ENCODE data around the gene ACP1. TPM values are rescaled to one million over a fixed set of nuclear protein-coding genes. Genes with fewer than 3 reads are reported as not detected.

Gene ACP1
- polyA plus RNA-seq, 1 of the 3 experiments (the other 2 are of a cell fraction): 88.9 TPM

DNA sequence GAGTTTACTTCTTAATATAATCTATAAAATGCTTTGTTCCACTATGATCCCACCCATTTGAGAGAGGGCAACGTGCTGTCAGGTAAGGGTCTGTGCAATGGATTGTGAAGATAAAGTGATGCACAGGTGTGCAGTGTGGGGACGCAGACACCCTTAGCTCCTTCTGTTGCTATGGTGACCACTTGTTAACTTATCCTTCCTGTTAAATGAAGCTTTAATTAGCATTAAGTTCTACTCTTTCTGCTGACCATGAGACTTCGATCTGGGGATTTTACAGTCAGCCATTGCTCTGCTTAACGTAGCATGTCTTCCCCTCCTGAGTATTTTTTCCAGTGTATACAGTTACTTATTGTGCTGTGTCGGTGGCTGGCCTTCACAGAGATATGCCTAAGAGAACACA is 46.2 kb downstream of the ACP1 start:
- Histone ChIP-seq H3K27ac (ENCODE audit: low read depth in 2 of 2, low read length in 1 of 2) (no peak overlapping the region), H3K9me3 (no peaks in the 10 kb centered on the region), H3K79me2 (ENCODE audit: insufficient read depth) (no peaks in the 10 kb centered on the region), H3K9ac (no peak overlapping the region), H3K4me3 (ENCODE audit: low read depth in 2 of 2, low read length in 1 of 2) (no peak overlapping the region), H3K4me2 (no peak overlapping the region), H2AFZ (ENCODE audit: low read depth) (no peak overlapping the region), H3K27me3 (ENCODE audit: insufficient read depth) (no peaks in the 10 kb centered on the region), H4K20me1 (ENCODE audit: insufficient read depth) (no peaks in the 10 kb centered on the region), H3K36me3 (replicated peaks in 1 of 2; ENCODE audit: control insufficient read depth in 1 of 2, insufficient read depth in 2 of 2, low read length in 1 of 2) (no peaks in the 10 kb centered on the region), H3K4me1 (ENCODE audit: control insufficient read depth in 1 of 2, insufficient read depth in 2 of 2, low read depth in 1 of 2, low read length in 1 of 2) (peaks cover 0 to 7% of the 10 kb centered on the region in 2 experiments; a peak in 1 of 4 replicates), H3K9me2 (no peaks in the 10 kb centered on the region), H3F3A (replicated peaks; ENCODE audit: insufficient read depth) (no peaks in the 10 kb centered on the region)
- no peak for DNase-seq
- 30% methylated on average over 5 of the region's 5 CpGs for WGBS (ENCODE audit: low lambda C conversion rate)
- POLR2A ChIA-PET: no interaction called here
- TF ChIP-seq RAD21 (IDR thresholded peaks at IDR 0.05; ENCODE audit: low read length) (no peak), MEF2A (IDR thresholded peaks at IDR 0.05; ENCODE audit: borderline replicate concordance, low read depth) (no peak), NRF1 (IDR thresholded peaks at IDR 0.05; ENCODE audit: low read depth, low read length) (no peak), JUND (IDR thresholded peaks at IDR 0.05) (no peak), CHD2 (IDR thresholded peaks at IDR 0.05; ENCODE audit: low read length, partially characterized antibody) (no peak), EP300 (IDR thresholded peaks at IDR 0.05; ENCODE audit: borderline replicate concordance in 1 of 2, low read depth in 1 of 2, low read length in 1 of 2) (no peak), MXI1 (IDR thresholded peaks at IDR 0.05; ENCODE audit: low read depth, low read length) (no peak), TEAD4 (IDR thresholded peaks at IDR 0.05; ENCODE audit: borderline replicate concordance, insufficient read depth) (no peak)
- CTCF ChIA-PET: interaction anchor here (1.0 kb wide), 1 partner anchor 49 kb away, joined by 3 read pairs; no protein-coding TSS in a partner anchor

DNA sequence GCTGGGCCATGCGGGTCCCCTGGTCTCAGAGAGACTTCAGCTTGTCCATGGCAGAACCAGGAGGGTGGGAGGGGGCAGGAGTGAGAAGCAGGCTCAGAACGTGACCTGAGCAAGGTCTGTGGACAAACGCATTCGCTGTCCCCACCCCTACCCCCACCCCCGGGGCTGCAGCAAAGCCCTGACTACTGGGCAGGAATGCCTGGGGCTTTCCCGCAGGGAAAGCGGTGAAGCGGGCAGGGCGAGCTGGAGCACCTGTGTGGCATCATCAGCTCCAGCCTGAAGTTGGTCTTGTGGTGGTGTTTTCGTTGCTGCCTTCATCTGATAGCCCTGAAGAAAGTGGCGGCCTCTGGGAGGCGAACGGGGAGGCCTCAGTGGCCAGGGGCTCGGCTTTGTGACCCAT is 49.2 kb downstream of the ACP1 start:
- no peaks in the 10 kb centered on the region for H3K9me3 ChIP-seq
- DNase-seq: no peak
- no peak overlapping the region for H3K9ac ChIP-seq
- POLR2A ChIA-PET: no interaction called here
- no peaks in the 10 kb centered on the region for H3K79me2 ChIP-seq (ENCODE audit: insufficient read depth)
- peaks cover 0 to 6% of the 10 kb centered on the region in 2 experiments; a peak in 1 of 4 replicates for H3K4me1 ChIP-seq (ENCODE audit: control insufficient read depth in 1 of 2, insufficient read depth in 2 of 2, low read depth in 1 of 2, low read length in 1 of 2)
- no peaks in the 10 kb centered on the region for H3K9me2 ChIP-seq
- H3F3A ChIP-seq (replicated peaks; ENCODE audit: insufficient read depth): no peaks in the 10 kb centered on the region
- CTCF ChIA-PET: interaction anchor here (1.3 to 2.5 kb wide), 2 partner anchors 18 to 24 kb away, joined by 3 to 8 read pairs; no protein-coding TSS in a partner anchor
- TF ChIP-seq, protein P1, sequence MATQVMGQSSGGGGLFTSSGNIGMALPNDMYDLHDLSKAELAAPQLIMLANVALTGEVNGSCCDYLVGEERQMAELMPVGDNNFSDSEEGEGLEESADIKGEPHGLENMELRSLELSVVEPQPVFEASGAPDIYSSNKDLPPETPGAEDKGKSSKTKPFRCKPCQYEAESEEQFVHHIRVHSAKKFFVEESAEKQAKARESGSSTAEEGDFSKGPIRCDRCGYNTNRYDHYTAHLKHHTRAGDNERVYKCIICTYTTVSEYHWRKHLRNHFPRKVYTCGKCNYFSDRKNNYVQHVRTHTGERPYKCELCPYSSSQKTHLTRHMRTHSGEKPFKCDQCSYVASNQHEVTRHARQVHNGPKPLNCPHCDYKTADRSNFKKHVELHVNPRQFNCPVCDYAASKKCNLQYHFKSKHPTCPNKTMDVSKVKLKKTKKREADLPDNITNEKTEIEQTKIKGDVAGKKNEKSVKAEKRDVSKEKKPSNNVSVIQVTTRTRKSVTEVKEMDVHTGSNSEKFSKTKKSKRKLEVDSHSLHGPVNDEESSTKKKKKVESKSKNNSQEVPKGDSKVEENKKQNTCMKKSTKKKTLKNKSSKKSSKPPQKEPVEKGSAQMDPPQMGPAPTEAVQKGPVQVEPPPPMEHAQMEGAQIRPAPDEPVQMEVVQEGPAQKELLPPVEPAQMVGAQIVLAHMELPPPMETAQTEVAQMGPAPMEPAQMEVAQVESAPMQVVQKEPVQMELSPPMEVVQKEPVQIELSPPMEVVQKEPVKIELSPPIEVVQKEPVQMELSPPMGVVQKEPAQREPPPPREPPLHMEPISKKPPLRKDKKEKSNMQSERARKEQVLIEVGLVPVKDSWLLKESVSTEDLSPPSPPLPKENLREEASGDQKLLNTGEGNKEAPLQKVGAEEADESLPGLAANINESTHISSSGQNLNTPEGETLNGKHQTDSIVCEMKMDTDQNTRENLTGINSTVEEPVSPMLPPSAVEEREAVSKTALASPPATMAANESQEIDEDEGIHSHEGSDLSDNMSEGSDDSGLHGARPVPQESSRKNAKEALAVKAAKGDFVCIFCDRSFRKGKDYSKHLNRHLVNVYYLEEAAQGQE (IDR thresholded peaks at IDR 0.05; ENCODE audit: low read depth, low read length): no peak
- TF ChIP-seq SMC3 (IDR thresholded peaks at IDR 0.05; ENCODE audit: low read depth, low read length) (no peak), FOXJ3 (CRISPR knock-in tag; IDR thresholded peaks at IDR 0.05) (no peak), MXI1 (IDR thresholded peaks at IDR 0.05; ENCODE audit: low read depth, low read length) (no peak), MEF2A (IDR thresholded peaks at IDR 0.05; ENCODE audit: borderline replicate concordance, low read depth) (no peak), GABPA (IDR thresholded peaks at IDR 0.05; ENCODE audit: low read depth) (no peak), FOXM1 (IDR thresholded peaks at IDR 0.05; ENCODE audit: low read depth) (no peak), RCOR1 (IDR thresholded peaks at IDR 0.05; ENCODE audit: low read length) (no peak), NRF1 (IDR thresholded peaks at IDR 0.05; ENCODE audit: low read depth, low read length) (no peak), SIN3A (IDR thresholded peaks at IDR 0.05; ENCODE audit: borderline replicate concordance, low read depth, low read length) (no peak), GATA2 (CRISPR knock-in tag; IDR thresholded peaks at IDR 0.05) (no peak)
- TF ChIP-seq, protein P2, sequence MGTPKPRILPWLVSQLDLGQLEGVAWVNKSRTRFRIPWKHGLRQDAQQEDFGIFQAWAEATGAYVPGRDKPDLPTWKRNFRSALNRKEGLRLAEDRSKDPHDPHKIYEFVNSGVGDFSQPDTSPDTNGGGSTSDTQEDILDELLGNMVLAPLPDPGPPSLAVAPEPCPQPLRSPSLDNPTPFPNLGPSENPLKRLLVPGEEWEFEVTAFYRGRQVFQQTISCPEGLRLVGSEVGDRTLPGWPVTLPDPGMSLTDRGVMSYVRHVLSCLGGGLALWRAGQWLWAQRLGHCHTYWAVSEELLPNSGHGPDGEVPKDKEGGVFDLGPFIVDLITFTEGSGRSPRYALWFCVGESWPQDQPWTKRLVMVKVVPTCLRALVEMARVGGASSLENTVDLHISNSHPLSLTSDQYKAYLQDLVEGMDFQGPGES (IDR thresholded peaks at IDR 0.05; ENCODE audit: low read depth, low read length): no peak
- TF ChIP-seq, protein P3, sequence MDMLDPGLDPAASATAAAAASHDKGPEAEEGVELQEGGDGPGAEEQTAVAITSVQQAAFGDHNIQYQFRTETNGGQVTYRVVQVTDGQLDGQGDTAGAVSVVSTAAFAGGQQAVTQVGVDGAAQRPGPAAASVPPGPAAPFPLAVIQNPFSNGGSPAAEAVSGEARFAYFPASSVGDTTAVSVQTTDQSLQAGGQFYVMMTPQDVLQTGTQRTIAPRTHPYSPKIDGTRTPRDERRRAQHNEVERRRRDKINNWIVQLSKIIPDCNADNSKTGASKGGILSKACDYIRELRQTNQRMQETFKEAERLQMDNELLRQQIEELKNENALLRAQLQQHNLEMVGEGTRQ (IDR thresholded peaks at IDR 0.05; ENCODE audit: borderline replicate concordance, low read depth, low read length): no peak
- H3K27me3 ChIP-seq (ENCODE audit: insufficient read depth): no peaks in the 10 kb centered on the region
- no peak overlapping the region for H3K4me3 ChIP-seq (ENCODE audit: low read depth in 2 of 2, low read length in 1 of 2)
- no peaks in the 10 kb centered on the region for H3K36me3 ChIP-seq (replicated peaks in 1 of 2; ENCODE audit: control insufficient read depth in 1 of 2, insufficient read depth in 2 of 2, low read length in 1 of 2)
- H4K20me1 ChIP-seq (ENCODE audit: insufficient read depth): no peaks in the 10 kb centered on the region
- WGBS (ENCODE audit: low lambda C conversion rate): 51% methylated on average over 14 of the region's 14 CpGs
- no peak overlapping the region for H3K4me2 ChIP-seq
- no peak overlapping the region for H3K27ac ChIP-seq (ENCODE audit: low read depth in 2 of 2, low read length in 1 of 2)
- H2AFZ ChIP-seq (ENCODE audit: low read depth): no peak overlapping the region
